ENCODE measurements around the gene PTPRG. TPM values are rescaled to one million over a fixed set of nuclear protein-coding genes. Genes with fewer than 3 reads are reported as not detected.

Gene PTPRG
- total and polyA plus RNA-seq, 10 of the 15 experiments (the other 5 are each of a cell fraction or from before 2014, with no cell fraction given) = 0.29 to 20.7 (median 1.4) TPM

DNA sequence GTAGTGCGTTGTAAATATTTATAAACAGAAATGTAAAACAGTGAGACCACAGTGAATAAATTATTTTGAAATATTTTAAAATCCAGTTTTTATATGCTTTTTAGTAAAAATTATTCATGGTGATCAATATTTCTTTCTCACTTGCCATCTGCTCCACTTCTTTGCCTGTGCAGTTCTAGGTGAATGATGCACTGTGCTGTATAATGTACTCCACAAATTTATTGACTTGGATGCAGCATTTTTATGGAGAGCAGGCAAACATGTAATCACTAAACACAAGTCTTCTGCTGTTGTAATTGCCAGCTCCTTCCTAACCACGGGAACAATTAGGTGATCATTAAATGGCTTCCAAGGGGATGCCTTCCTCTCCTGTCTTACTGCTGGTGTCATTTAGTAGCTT lies 395.9 kb downstream of the PTPRG start:
- FAIRE-seq = no peak
- CTCF ChIA-PET = no interaction called here
- H3K36me3 ChIP-seq (ENCODE audit: control insufficient read depth in 2 of 2, insufficient read depth in 2 of 2, low read length in 1 of 2) = no peaks in the 10 kb centered on the region

More for the DNA sequence above, 395.9 kb downstream of the PTPRG start:
- SMC1A ChIA-PET (ENCODE audit: uncharacterized antibody, unreplicated experiment) = no interaction called here
- TF ChIP-seq BHLHE40 (IDR thresholded peaks at IDR 0.05; ENCODE audit: borderline replicate concordance in 1 of 2, low read depth in 2 of 2, low read length in 1 of 2) (no peak), TAF1 (IDR thresholded peaks at IDR 0.05; ENCODE audit: borderline replicate concordance, low read depth, low read length) (no peak), WRNIP1 (IDR thresholded peaks at IDR 0.05; ENCODE audit: borderline replicate concordance, low read depth, low read length) (no peak), TCF3 (IDR thresholded peaks at IDR 0.05; ENCODE audit: borderline replicate concordance, insufficient read depth, low read depth, low read length) (no peak), GATAD2B (conservative IDR thresholded peaks at IDR 0.05; ENCODE audit: low read depth) (no peak), NRF1 (conservative IDR thresholded peaks at IDR 0.05; ENCODE audit: low read depth, low read length) (no peak), CHD1 (IDR thresholded peaks at IDR 0.05; ENCODE audit: low read depth, low read length) (no peak), YBX1 (IDR thresholded peaks at IDR 0.05) (no peak), MEF2A (IDR thresholded peaks at IDR 0.05; ENCODE audit: insufficient read depth, low read depth, low read length) (no peak), POLR2AphosphoS5 (IDR thresholded peaks at IDR 0.05; ENCODE audit: low read length) (no peak), RUNX3 (IDR thresholded peaks at IDR 0.05; ENCODE audit: low read length) (no peak)
- TF ChIP-seq, protein P1, sequence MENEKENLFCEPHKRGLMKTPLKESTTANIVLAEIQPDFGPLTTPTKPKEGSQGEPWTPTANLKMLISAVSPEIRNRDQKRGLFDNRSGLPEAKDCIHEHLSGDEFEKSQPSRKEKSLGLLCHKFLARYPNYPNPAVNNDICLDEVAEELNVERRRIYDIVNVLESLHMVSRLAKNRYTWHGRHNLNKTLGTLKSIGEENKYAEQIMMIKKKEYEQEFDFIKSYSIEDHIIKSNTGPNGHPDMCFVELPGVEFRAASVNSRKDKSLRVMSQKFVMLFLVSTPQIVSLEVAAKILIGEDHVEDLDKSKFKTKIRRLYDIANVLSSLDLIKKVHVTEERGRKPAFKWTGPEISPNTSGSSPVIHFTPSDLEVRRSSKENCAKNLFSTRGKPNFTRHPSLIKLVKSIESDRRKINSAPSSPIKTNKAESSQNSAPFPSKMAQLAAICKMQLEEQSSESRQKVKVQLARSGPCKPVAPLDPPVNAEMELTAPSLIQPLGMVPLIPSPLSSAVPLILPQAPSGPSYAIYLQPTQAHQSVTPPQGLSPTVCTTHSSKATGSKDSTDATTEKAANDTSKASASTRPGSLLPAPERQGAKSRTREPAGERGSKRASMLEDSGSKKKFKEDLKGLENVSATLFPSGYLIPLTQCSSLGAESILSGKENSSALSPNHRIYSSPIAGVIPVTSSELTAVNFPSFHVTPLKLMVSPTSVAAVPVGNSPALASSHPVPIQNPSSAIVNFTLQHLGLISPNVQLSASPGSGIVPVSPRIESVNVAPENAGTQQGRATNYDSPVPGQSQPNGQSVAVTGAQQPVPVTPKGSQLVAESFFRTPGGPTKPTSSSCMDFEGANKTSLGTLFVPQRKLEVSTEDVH (IDR thresholded peaks at IDR 0.05; ENCODE audit: low read depth, partially characterized antibody) = no peak
- TF ChIP-seq, protein P2, sequence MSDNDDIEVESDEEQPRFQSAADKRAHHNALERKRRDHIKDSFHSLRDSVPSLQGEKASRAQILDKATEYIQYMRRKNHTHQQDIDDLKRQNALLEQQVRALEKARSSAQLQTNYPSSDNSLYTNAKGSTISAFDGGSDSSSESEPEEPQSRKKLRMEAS (IDR thresholded peaks at IDR 0.05; ENCODE audit: low read depth, low read length) = no peak
- TF ChIP-seq, protein P3, sequence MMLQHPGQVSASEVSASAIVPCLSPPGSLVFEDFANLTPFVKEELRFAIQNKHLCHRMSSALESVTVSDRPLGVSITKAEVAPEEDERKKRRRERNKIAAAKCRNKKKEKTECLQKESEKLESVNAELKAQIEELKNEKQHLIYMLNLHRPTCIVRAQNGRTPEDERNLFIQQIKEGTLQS (IDR thresholded peaks at IDR 0.05; ENCODE audit: borderline replicate concordance, extremely low read depth, low read depth, low read length) = no peak
- TF ChIP-seq, protein P4, sequence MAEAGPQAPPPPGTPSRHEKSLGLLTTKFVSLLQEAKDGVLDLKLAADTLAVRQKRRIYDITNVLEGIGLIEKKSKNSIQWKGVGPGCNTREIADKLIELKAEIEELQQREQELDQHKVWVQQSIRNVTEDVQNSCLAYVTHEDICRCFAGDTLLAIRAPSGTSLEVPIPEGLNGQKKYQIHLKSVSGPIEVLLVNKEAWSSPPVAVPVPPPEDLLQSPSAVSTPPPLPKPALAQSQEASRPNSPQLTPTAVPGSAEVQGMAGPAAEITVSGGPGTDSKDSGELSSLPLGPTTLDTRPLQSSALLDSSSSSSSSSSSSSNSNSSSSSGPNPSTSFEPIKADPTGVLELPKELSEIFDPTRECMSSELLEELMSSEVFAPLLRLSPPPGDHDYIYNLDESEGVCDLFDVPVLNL (IDR thresholded peaks at IDR 0.05; ENCODE audit: low read depth, low read length) = no peak
- TF ChIP-seq, protein P5, sequence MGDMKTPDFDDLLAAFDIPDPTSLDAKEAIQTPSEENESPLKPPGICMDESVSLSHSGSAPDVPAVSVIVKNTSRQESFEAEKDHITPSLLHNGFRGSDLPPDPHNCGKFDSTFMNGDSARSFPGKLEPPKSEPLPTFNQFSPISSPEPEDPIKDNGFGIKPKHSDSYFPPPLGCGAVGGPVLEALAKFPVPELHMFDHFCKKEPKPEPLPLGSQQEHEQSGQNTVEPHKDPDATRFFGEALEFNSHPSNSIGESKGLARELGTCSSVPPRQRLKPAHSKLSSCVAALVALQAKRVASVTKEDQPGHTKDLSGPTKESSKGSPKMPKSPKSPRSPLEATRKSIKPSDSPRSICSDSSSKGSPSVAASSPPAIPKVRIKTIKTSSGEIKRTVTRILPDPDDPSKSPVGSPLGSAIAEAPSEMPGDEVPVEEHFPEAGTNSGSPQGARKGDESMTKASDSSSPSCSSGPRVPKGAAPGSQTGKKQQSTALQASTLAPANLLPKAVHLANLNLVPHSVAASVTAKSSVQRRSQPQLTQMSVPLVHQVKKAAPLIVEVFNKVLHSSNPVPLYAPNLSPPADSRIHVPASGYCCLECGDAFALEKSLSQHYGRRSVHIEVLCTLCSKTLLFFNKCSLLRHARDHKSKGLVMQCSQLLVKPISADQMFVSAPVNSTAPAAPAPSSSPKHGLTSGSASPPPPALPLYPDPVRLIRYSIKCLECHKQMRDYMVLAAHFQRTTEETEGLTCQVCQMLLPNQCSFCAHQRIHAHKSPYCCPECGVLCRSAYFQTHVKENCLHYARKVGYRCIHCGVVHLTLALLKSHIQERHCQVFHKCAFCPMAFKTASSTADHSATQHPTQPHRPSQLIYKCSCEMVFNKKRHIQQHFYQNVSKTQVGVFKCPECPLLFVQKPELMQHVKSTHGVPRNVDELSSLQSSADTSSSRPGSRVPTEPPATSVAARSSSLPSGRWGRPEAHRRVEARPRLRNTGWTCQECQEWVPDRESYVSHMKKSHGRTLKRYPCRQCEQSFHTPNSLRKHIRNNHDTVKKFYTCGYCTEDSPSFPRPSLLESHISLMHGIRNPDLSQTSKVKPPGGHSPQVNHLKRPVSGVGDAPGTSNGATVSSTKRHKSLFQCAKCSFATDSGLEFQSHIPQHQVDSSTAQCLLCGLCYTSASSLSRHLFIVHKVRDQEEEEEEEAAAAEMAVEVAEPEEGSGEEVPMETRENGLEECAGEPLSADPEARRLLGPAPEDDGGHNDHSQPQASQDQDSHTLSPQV (IDR thresholded peaks at IDR 0.05) = no peak
- Histone ChIP-seq H3K9ac (ENCODE audit: control insufficient read depth, insufficient read depth, low read length) (no peak overlapping the region), H3K79me2 (ENCODE audit: control insufficient read depth, insufficient read depth, low read length) (no peaks in the 10 kb centered on the region), H3K9me3 (replicated peaks; ENCODE audit: control insufficient read depth, insufficient read depth, low read length) (no peaks in the 10 kb centered on the region), H3K4me3 (no peak overlapping the region), H3K4me2 (ENCODE audit: control insufficient read depth, insufficient read depth) (no peak overlapping the region), H4K20me1 (ENCODE audit: control insufficient read depth, insufficient read depth) (no peaks in the 10 kb centered on the region), H3K27me3 (replicated peaks in 1 of 2; ENCODE audit: control insufficient read depth in 2 of 2, insufficient read depth in 2 of 2, low read length in 1 of 2) (no peaks in the 10 kb centered on the region), H3K27ac (ENCODE audit: control insufficient read depth, insufficient read depth) (no peak overlapping the region), H3K4me1 (ENCODE audit: control insufficient read depth, insufficient read depth, low read length) (no peaks in the 10 kb centered on the region), H2AFZ (ENCODE audit: control insufficient read depth, low read depth, low read length) (no peak overlapping the region)
- BruUV-seq (replicated peaks) = no TSS peak
- DNase-seq (ENCODE audit: low read depth, low spot score) (no peak), ATAC-seq (no peak)
- in situ Hi-C loops (cut with MboI) = no loop called here
- WGBS (ENCODE audit: insufficient coverage, insufficient replicate concordance, low lambda C conversion rate, missing lambda C conversion rate) = 43% methylated on average over 2 of the region's 2 CpGs
- RAD21 ChIA-PET (ENCODE audit: unreplicated experiment) = no interaction called here
- POLR2A ChIA-PET = no interaction called here
- intact Hi-C loops (cut with micrococcal nuclease; ENCODE audit: unreplicated experiment) = no loop called here
